ENCODE results near the gene ABAT.

The ABAT gene

DNA sequence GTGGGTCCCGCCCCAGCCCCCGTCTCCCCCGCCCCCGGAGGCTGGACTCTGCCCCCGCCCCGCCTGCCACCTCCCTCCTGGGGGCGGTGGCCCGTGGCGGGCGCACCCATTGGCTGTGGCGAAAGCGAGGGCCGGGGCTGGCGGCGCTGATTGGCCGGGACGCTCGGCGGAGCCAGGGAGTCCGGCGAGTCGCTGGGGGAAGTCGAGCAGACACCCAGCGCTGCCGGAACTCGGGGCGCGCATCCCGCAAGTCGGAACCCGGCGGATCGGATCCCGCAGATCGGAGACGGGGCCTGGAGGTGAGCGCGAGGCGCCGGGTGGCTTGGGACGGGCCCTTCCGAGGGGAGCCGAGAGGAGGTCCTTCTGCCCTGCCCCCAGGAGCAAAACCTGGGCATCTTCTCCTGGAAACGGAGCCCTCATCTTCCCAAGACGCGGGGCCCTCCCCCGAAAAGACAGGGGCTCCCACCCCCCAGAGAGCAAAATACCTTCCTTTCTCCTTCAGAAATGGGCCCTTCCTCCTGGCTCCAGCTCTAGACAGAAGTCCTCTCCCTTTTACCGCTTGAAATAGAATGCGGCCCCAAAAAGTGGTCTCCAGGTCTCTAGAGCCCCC lies at the start of gene ABAT:
ABAT (plus strand) TSS at position 205 of the 610 bp plus-strand sequence. CDS start 61,123 bp downstream, outside the sequence.
- peak; percentile 31 for DNase-seq

DNA sequence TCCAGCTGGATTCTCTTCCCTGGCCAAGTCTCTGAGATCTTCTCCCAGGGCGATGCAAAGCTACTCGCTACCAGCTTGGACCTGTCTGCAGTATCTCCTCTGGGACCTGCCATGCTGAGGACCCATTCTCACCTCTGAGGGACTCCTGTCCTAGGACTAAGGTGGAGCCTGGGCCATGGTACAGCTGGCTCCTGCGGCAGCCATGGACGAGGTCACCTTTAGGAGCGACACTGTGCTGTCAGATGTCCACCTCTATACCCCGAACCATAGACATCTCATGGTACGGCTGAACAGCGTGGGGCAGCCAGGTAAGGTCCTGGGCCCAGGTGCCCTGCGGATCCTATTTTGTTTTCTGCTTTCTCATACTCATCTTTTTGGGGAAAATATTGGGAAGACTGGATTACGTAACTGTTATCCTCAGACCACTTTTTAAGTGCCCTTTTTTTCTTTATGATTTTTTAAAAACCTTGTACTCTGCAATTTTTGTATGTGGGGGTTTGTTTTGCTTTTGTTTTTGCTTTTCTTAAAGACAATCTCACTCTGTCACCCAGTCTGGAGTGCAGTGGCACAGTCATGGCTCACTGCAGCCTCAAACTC lies 48.8 kb upstream of the ABAT start:
- no peak for DNase-seq

GRCh38 chr16:8626946-8627345 lies 47.5 kb upstream of the ABAT start:
- no peak for DNase-seq

DNA sequence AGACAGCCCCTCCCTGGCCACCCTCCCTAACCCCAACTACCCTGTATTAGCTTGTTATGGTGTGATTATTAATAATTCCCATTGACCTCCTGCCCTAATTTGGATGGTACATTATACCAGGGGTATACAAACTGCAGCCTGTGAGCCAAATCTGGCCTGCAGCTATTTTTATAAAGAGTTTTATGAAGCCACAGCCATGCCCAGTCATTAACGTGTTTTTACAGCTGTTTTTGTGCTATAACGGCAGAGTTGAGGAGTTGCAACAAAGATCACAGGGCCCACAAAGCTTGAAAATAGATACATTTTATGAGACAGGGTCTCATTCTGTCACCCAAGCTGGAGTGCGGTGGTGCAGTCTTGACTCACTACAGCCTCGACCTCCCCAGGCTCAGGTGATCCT lies 47.0 kb upstream of the ABAT start:
- DNase-seq, result no peak

GRCh38 chr16:8628981-8629725 lies 45.3 kb upstream of the ABAT start:
- no peak for DNase-seq

GRCh38 chr16:8630255-8630953 lies 44.0 kb upstream of the ABAT start:
- no peak for DNase-seq

GRCh38 chr16:8631373-8631772 lies 43.0 kb upstream of the ABAT start:
- DNase-seq, result no peak

GRCh38 chr16:8631818-8632465 lies 42.5 kb upstream of the ABAT start:
- no peak for DNase-seq

GRCh38 chr16:8632675-8633182 lies 41.7 kb upstream of the ABAT start:
- no peak for DNase-seq

DNA sequence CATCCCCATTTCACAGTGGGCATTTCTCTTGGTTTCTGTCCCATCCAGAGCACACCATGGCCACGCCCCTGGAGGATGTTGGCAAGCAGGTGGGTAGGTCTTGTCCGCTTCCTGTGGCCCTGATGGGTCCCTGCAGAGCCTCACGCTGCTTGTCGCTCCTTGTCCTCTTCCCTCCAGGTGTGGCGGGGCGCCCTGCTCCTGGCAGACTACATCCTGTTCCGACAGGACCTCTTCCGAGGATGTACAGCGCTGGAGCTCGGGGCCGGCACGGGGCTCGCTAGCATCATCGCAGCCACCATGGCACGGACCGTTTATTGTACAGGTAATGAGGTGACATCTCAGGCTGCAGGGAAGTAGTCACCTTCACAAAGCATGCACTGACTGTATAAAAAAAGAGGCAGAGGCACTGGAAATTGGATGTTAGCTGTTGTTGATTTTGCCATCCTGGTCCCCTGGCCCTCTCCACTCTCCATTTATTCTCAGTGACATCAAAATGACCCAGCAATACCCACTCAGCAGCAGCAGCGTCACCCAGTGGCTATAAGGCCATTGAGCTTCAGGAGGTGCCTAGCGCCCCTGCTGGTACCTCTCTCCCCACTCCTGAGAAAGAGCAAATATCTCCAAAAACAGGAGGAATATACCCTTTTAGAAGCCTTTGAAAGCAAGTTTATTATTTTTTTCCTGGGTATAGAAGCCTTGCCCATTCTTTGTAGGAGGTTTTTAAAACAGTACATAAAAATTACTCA lies 39.3 kb upstream of the ABAT start:
- DNase-seq, result no peak

DNA sequence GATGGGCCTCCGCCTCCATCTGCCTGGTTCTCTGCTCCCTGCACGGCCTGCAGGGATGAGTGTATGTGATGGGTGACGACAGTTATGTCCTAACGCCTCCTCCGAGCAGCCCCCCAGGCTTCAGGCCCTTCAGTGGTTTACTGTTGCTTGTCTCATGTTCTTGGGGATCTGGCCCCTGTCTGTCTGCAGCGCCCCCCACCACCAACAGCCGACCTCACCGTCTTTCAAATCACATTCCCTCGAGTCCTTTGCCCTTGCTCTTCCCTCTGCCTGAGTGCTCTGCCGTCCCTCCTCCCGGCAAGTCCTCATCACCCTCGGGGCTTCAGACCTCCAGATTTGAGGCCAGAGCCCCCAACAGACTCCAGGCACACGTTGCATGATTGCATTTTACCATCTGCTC lies 34.7 kb upstream of the ABAT start:
- DNase-seq, result no peak

DNA sequence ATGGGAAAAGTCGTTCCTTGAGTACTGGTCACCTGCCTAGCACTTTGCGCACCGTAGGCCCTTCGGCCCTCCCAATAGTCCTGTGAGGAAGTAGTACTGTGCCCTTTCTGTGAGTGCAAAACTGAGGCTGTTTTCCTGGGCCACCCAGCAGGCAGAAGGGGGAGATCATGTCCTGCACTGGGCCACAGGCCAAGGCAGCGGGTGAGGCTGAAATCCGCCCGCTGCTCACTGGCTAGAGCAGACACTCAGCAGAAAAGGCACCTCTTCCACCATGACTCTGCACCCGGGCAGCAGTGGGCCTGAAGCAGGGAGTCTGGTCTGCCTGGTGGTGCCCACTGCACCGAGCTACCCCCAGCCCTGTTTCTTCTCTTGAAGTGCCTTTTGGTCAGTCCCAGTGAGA lies 32.7 kb upstream of the ABAT start:
- DNase-seq, result no peak

DNA sequence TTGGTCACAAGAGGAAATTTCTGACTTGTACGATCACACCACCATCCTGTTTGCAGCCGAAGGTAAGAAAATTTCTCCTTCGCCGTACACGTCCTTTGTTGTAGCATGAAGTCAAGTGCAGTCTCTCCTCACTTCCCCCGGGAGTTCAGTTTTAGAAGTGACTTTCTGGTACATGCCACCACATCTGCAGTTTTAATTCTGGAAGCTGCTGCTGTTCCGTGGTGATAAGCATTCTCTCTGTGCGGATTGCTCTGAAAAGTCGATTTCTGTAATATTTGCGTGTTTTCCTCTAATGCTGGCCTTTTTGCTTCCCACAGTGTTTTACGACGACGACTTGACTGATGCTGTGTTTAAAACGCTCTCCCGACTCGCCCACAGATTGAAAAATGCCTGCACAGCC lies 32.3 kb upstream of the ABAT start:
- no peak for DNase-seq

- no peak for DNase-seq
Observed at GRCh38 chr16:8644211-8645140, 29.9 kb upstream of the ABAT start.

GRCh38 chr16:8645141-8645521 lies 29.3 kb upstream of the ABAT start:
- no peak for DNase-seq

GRCh38 chr16:8645831-8646230 lies 28.6 kb upstream of the ABAT start:
- DNase-seq, result no peak

GRCh38 chr16:8646326-8647053 lies 27.9 kb upstream of the ABAT start:
- no peak for DNase-seq

GRCh38 chr16:8647721-8648318 lies 26.6 kb upstream of the ABAT start:
- no peak for DNase-seq

GRCh38 chr16:8648877-8649276 lies 25.5 kb upstream of the ABAT start:
- DNase-seq, result no peak
